Prostate gland (tissue), 2 donors: ENCODE data around the gene CCSAP. TPM values are rescaled to one million over a fixed set of nuclear protein-coding genes. Genes with fewer than 3 reads are reported as not detected.
"Not testable (repeated sequence)": the region's sequence is repeated elsewhere in the genome, so short reads cannot be mapped to it uniquely, and the experiment has no call there.

ENCODE experiments used
- DNase-seq: peaks from one replicate; pipeline ENCODE4 v3.0.0-alpha.2; 2019; ENCODE audit warnings: low spot score
- H3K27ac ChIP-seq, 2 donors: fragments of 200-600 bp; sonication (generic); 2 replicates each; pipeline ENCODE4 v1.5.1; 2017 to 2019
- H3K27me3 ChIP-seq: fragments of 200-600 bp; sonication (generic); replicated peaks from 2 replicates; pipeline ENCODE4 v1.5.1; 2019; ENCODE audit not compliant: insufficient read depth
- H3K36me3 ChIP-seq, 2 donors: fragments of 200-600 bp; sonication (generic); 1 replicate in 1 of 2; 2 replicates in 1 of 2; pipeline versions ENCODE4 v1.5.1 to v1.8.1; 2017 to 2019
- H3K4me1 ChIP-seq: fragments of 200-600 bp; sonication (generic); replicated peaks from 2 replicates; pipeline ENCODE4 v1.5.1; 2019
- H3K4me3 ChIP-seq, 2 donors: fragments of 200-600 bp; sonication (generic); 2 replicates each; pipeline ENCODE4 v1.5.1; 2017 to 2019
- H3K9me3 ChIP-seq: fragments of 200-600 bp; sonication (generic); 2 replicates; pipeline ENCODE4 v1.5.1; 2017
- CTCF ChIP-seq, 4 experiments: fragments of 200-600 bp in 2 of 4; fragments of 450-650 bp in 2 of 4; sonication (generic) in 2 of 4; IDR thresholded peaks; 1 replicate in 3 of 4; 2 replicates in 1 of 4; pipeline ENCODE4 v1.5.1; 2016 to 2019; ENCODE audit warnings: antibody characterized with exemption in 4 of 4, mild to moderate bottlenecking in 2 of 4, moderate library complexity in 2 of 4
- POLR2A ChIP-seq: fragments of 450-650 bp; IDR thresholded peaks from one replicate; pipeline ENCODE4 v1.6.1; 2016; ENCODE audit warnings: antibody characterized with exemption, mild to moderate bottlenecking
- POLR2AphosphoS5 ChIP-seq: sonication (generic); formaldehyde crosslinking; IDR thresholded peaks from one replicate; pipeline ENCODE4 v1.6.1; 2017; ENCODE audit warnings: antibody characterized with exemption
- WGBS: methylation state at CpG from one replicate; pipeline ENCODE4 v1.1.5; 2018; 5-methylcytosine and 5-hydroxymethylcytosine counted together
- intact Hi-C: fragments of 100-400 bp; cut with DNase I; formaldehyde crosslinking; loops from one replicate; pipeline ENCODE4 v1.14.2; 2022
- total RNA-seq, 2 donors: library from RNA; depleted of rRNA; stranded (reverse); fragments of >200 nt; gene quantifications; one replicate each; pipeline ENCODE4 v1.1.0, GENCODE V29; 2016

Gene CCSAP
- total RNA-seq, 2 donors from 2014 or later, result 5.5 to 6.4 TPM

DNA sequence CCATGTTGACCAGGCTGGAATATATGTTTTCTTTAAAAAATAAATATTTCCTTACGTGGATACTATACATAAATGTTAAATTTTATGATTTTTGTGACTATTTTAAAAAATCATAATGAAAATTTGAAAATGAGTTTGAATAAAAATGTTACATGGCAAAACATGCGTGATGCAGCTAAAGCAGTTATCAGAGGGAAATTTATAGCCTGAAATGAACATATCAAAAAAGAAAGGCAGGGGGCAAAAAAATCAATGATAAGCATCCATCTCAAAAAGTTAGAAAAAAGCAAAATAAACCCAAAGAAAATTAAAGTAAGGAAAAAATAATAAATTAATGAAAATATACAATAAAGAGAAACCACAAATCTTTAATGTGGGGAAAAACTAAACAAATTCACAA is 8.6 kb downstream of the CCSAP start:
- Histone ChIP-seq H3K4me1 (no peaks in the 10 kb centered on the region), H3K27me3 (no peaks in the 10 kb centered on the region), H3K36me3 (no peaks in the 10 kb centered on the region), H3K27ac (no peak overlapping the region), H3K9me3 (no peaks in the 10 kb centered on the region), H3K4me3 (no peak overlapping the region)
- DNase-seq, result no peak
- WGBS, result 97% methylated on average over 2 of the region's 2 CpGs
- no peak for TF ChIP-seq POLR2AphosphoS5
- TF ChIP-seq POLR2A, result no peak
- TF ChIP-seq CTCF (IDR thresholded peaks at IDR 0.05), result no peak
- intact Hi-C loops, result no loop called here

DNA sequence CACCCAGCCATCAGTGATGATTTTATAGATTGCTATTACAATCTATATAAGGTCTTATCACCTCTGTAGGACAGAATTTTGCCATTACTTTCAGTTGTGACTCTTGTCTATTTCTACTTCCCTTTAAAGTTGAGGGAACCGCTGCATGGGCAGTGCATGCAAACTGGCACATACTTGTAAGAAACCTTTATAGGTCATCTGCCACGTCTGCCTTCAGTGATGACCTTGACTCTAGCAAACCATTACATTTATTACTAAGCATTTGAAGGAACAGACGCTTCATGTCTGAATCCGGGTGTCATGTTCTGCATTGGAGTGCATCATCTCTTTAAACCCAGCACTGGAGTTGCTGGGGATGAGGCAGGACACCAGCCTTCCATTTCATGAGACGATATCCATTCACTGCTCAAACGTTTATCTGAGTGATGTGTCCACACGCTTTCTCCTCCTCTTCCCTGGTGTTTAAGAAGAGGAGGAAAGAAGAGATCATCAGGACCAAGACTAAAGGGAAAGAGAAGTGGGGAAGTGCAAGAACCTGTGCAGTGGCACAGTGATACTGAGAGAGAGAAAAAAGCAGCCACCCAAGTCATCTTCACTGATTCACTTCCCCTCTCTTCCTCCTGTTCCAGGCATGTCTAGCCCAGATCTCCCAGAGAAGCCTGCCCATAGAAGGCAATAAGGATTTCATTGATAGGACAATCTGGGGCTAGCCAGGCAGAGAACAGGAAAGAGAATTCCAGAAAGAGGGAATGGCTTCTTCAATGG is 14.1 kb downstream of the CCSAP start:
- no peaks in the 10 kb centered on the region for H3K4me1 ChIP-seq
- H3K4me3 ChIP-seq, result no peak overlapping the region
- H3K36me3 ChIP-seq, result no peaks in the 10 kb centered on the region
- no peak overlapping the region for H3K27ac ChIP-seq
- no peak for DNase-seq
- H3K27me3 ChIP-seq, result no peaks in the 10 kb centered on the region
- TF ChIP-seq POLR2A, result no peak
- TF ChIP-seq CTCF (IDR thresholded peaks at IDR 0.05), result no peak
- no peak for TF ChIP-seq POLR2AphosphoS5
- 93% methylated on average over 7 of the region's 7 CpGs for WGBS
- intact Hi-C loops, result no loop called here
- H3K9me3 ChIP-seq, result no peaks in the 10 kb centered on the region

- H3K27me3 ChIP-seq, intact Hi-C loops, DNase-seq, H3K4me3 ChIP-seq, H3K4me1 ChIP-seq, H3K27ac ChIP-seq, H3K36me3 ChIP-seq, H3K9me3 ChIP-seq: not testable (repeated sequence)
- 97% methylated on average over 6 of the region's 6 CpGs for WGBS
Observed at GRCh38 chr1:229327765-229328164, 15.1 kb downstream of the CCSAP start.

DNA sequence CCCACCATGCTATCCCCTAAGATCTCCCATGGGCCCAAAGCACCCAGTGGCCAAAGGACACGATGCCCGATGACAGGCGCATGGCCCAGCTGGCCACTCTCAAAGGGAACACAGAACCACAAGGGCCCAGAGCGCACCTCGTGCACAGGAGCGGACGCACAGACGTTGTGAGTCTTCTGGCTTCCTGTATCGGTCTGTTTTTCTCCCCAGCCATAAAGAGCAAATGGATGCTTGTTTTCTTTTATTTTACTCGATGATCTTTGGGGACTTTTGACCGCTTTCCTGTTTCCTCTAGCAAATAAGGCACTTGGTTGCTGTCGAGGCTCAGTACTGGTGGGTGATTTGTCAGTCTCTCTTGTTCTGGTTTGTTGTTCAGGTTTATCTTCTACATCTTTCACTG is 16.2 kb downstream of the CCSAP start:
- WGBS, result 94% methylated on average over 12 of the region's 12 CpGs
- peaks cover 0 to 4% of the 10 kb centered on the region in 2 donors for H3K36me3 ChIP-seq
- intact Hi-C loops, result no loop called here
- H3K27ac ChIP-seq, result no peak overlapping the region
- no peak overlapping the region for H3K4me3 ChIP-seq
- no peaks in the 10 kb centered on the region for H3K9me3 ChIP-seq
- no peaks in the 10 kb centered on the region for H3K4me1 ChIP-seq
- no peaks in the 10 kb centered on the region for H3K27me3 ChIP-seq
- TF ChIP-seq POLR2AphosphoS5 (no peak), POLR2A (no peak), CTCF (IDR thresholded peaks at IDR 0.05) (no peak)
- no peak for DNase-seq

GRCh38 chr1:229325853-229326487 is 16.9 kb downstream of the CCSAP start:
- Histone ChIP-seq H3K27me3 (no peaks in the 10 kb centered on the region), H3K4me1 (no peaks in the 10 kb centered on the region), H3K36me3 (peaks cover 0 to 4% of the 10 kb centered on the region in 2 donors), H3K4me3 (no peak overlapping the region), H3K9me3 (no peaks in the 10 kb centered on the region), H3K27ac (peak overlapping the region in 1 of 2 donors; percentile 9)
- DNase-seq, result no peak
- TF ChIP-seq CTCF (IDR thresholded peaks at IDR 0.05), result no peak
- no peak for TF ChIP-seq POLR2AphosphoS5
- TF ChIP-seq POLR2A, result no peak
- whole genome bisulfite sequencing, result 61% methylated on average over 10 of the region's 10 CpGs
- intact Hi-C loops, result no loop called here
